HepG2 (cell line): ENCODE measurements around the gene SBNO2. TPM values are rescaled to one million over a fixed set of nuclear protein-coding genes. Genes with fewer than 3 reads are reported as not detected.
A peak's percentile ranks its signal among the peaks of the same experiment; 100 is the strongest.

ENCODE experiments used
- ATAC-seq: fragments of 200-7000 bp; cut with Tn5 transposase; 3 replicates; pipeline ENCODE4 v1.9.1; 2020; ENCODE audit warnings: mild to moderate bottlenecking, moderate library complexity
- BruUV-seq: library from RNA; stranded (reverse); fragments of 400-500 nt; replicated peaks from 2 replicates; lab custom pipeline; 2021; lab: Mats Ljungman, UMichigan
- CTCF ChIA-PET: fragments of 300-600 bp; formaldehyde crosslinking; extraction: SDS; loops from one replicate; lab custom pipeline; 2021; ENCODE audit warnings: low total read pairs, inconsistent platforms, low intra/inter-chr PET ratio; lab: Yijun Ruan, JAX
- POLR2A ChIA-PET: fragments of 350-600 bp; sonication (Branson Sonifier 250); formaldehyde crosslinking; loops from one replicate; lab custom pipeline; 2020; ENCODE audit warnings: antibody characterized with exemption, inconsistent platforms; lab: Yijun Ruan, JAX
- DNase-seq: peaks from one replicate; pipeline ENCODE4 v3.0.0-alpha.2; 2015; ENCODE audit warnings: low spot score
- FAIRE-seq: peaks from 3 replicates; lab custom pipeline; 2011; peaks lifted over from hg19 to GRCh38; lab: Jason Lieb, UNC
- H2AFZ ChIP-seq: one replicate; pipeline ENCODE4 v1.6.1; 2011; ENCODE audit warnings: low read length, inconsistent platforms
- H3K27ac ChIP-seq: fragments of 300-600 bp; 3 replicates; pipeline ENCODE4 v1.8.0; 2011; ENCODE audit warnings: mixed run types, mild to moderate bottlenecking, mixed read lengths, low read length, inconsistent platforms; ENCODE audit not compliant: insufficient read depth; ENCODE audit errors: extremely low read length
- H3K27me3 ChIP-seq, 2 experiments: fragments of 200-600 bp in 1 of 2; 2 replicates in 1 of 2; 3 replicates in 1 of 2; pipeline versions ENCODE4 v1.6.0 to v1.8.0; 2011; ENCODE audit warnings: low read length in 2 of 2, mild to moderate bottlenecking in 2 of 2, moderate library complexity in 2 of 2, inconsistent platforms in 1 of 2; ENCODE audit not compliant: insufficient read depth in 2 of 2, control insufficient read depth in 1 of 2
- H3K36me3 ChIP-seq, 2 experiments: fragments of 200-600 bp in 1 of 2; replicated peaks in 1 of 2; 2 replicates in 1 of 2; 3 replicates in 1 of 2; pipeline versions ENCODE4 v1.5.1 to v1.8.0; 2011; ENCODE audit warnings: low read length in 2 of 2, inconsistent platforms in 1 of 2; ENCODE audit not compliant: insufficient read depth in 2 of 2, control insufficient read depth in 1 of 2
- H3K4me1 ChIP-seq: 2 replicates; pipeline ENCODE4 v1.5.1; 2012; ENCODE audit warnings: low read length, inconsistent platforms; ENCODE audit not compliant: insufficient read depth
- H3K4me2 ChIP-seq: 2 replicates; pipeline ENCODE4 v1.6.0; 2011; ENCODE audit warnings: low read depth, low read length, inconsistent platforms
- H3K4me3 ChIP-seq, 3 experiments: fragments of 200-600 bp in 1 of 3; sonication (generic), shearing (Covaris generic) in 1 of 3; replicated peaks in 1 of 3; 2 replicates each; pipeline ENCODE4 v1.5.1; 2011 to 2016; ENCODE audit warnings: low read length in 3 of 3, inconsistent platforms in 2 of 3, low read depth in 2 of 3, mild to moderate bottlenecking in 2 of 3, control low read depth in 1 of 3, mixed read lengths in 1 of 3; ENCODE audit not compliant: insufficient read depth in 1 of 3
- H3K79me2 ChIP-seq: one replicate; pipeline ENCODE4 v1.6.1; 2011; ENCODE audit warnings: low read length, inconsistent platforms; ENCODE audit not compliant: insufficient read depth
- H3K9ac ChIP-seq: 2 replicates; pipeline ENCODE4 v1.6.0; 2011; ENCODE audit warnings: mild to moderate bottlenecking, low read depth, low read length, inconsistent platforms; ENCODE audit not compliant: insufficient read depth
- H3K9me3 ChIP-seq: 2 replicates; pipeline ENCODE4 v1.5.1; 2012; ENCODE audit warnings: mild to moderate bottlenecking, low read length
- H4K20me1 ChIP-seq: 2 replicates; pipeline ENCODE4 v1.6.0; 2011; ENCODE audit warnings: inconsistent platforms, mild to moderate bottlenecking, low read length, moderate library complexity; ENCODE audit not compliant: insufficient read depth
- AGO2 ChIP-seq: fragments of 200-400 bp; formaldehyde crosslinking; optimal IDR thresholded peaks from 2 replicates; pipeline ENCODE3; 2017; ENCODE audit warnings: mild to moderate bottlenecking, low read depth, low read length, moderate library complexity
- FLYWCH1 ChIP-seq: sonication (generic); formaldehyde crosslinking; IDR thresholded peaks from 2 replicates; pipeline ENCODE4 v1.8.1; 2023; ENCODE audit warnings: mild to moderate bottlenecking, missing genetic modification reagents
- RBM22 ChIP-seq: fragments of 200-400 bp; formaldehyde crosslinking; optimal IDR thresholded peaks from 2 replicates; pipeline ENCODE3; 2017; ENCODE audit warnings: mild to moderate bottlenecking, low read length, moderate library complexity
- TEAD2 ChIP-seq: sonication (generic); formaldehyde crosslinking; IDR thresholded peaks from 2 replicates; pipeline ENCODE4 v1.9.0; 2021; ENCODE audit warnings: missing genetic modification reagents
- WGBS: methylation state at CpG from one replicate; pipeline ENCODE4 v1.1.6; 2017; ENCODE audit warnings: low lambda C conversion rate; 5-methylcytosine and 5-hydroxymethylcytosine counted together
- in situ Hi-C: cut with HindIII; loops from 2 replicates; pipeline ENCODE4 v1.10.0; 2017; ENCODE audit warnings: low pct_unique_long_range_greater_than_20kb; ENCODE audit not compliant: extremely low pct_ligation_motif_present
- intact Hi-C: fragments of 100-400 bp; cut with micrococcal nuclease; formaldehyde crosslinking; loops from one replicate; pipeline ENCODE4 v1.10.0; 2022; ENCODE audit not compliant: unreplicated experiment
- polyA plus RNA-seq, 8 experiments: library from polyadenylated mRNA; depleted of rRNA in 3 of 8; stranded (reverse) in 7 of 8; unstranded in 1 of 8; fragments of >200 nt; fragmentation: Illumina TruSeq in 4 of 8; extraction: Trizol in 4 of 8; gene quantifications; 2 replicates each; pipeline versions ENCODE4 v1.2.1 to v1.2.3, GENCODE V29; 2011 to 2016; ENCODE audit warnings: low read depth in 4 of 8, missing spikeins in 1 of 8, mixed read lengths in 1 of 8; ENCODE audit not compliant: insufficient read depth in 1 of 8
- total RNA-seq, 5 experiments: library from RNA; depleted of rRNA; stranded (reverse); fragments of >200 nt; fragmentation: Illumina TruSeq; extraction: Trizol; gene quantifications; 2 replicates each; pipeline ENCODE4 v1.2.3, GENCODE V29; 2016; ENCODE audit warnings: low read depth in 1 of 5

SBNO2 gene
- total and polyA plus RNA-seq, 2 of the 13 experiments (the other 11 are each of a cell fraction or from before 2014, with no cell fraction given): 8.6 to 10.4 TPM

DNA sequence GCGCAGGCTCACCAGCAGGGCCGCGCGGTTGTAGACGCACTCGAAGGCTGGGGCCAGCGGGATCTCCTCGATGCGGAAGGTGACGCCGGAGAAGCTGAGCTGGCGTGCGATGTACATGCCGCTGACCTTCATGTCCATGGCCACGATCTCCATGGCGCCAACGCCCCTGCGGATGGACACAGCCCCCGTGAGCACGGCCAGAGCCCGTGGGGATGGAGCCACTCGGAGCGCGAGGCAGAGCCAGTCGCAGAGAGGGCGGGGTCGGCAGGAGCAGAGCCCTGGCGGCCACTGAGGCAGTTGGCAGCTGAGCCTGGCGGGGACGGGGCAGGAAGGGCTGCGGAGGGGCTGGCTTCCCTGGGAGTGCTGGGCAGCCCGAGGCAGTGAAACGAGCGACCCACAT, 55.1 kb downstream of the SBNO2 start:
- CTCF ChIA-PET: no interaction called here
- H3K36me3 ChIP-seq: peaks cover 21 to 44% of the 10 kb centered on the region in 2 experiments; a peak in 4 of 5 replicates
- in situ Hi-C loops: loop anchor here (5.0 kb wide), 1 partner anchor 33 kb away; no protein-coding TSS in a partner anchor

DNA sequence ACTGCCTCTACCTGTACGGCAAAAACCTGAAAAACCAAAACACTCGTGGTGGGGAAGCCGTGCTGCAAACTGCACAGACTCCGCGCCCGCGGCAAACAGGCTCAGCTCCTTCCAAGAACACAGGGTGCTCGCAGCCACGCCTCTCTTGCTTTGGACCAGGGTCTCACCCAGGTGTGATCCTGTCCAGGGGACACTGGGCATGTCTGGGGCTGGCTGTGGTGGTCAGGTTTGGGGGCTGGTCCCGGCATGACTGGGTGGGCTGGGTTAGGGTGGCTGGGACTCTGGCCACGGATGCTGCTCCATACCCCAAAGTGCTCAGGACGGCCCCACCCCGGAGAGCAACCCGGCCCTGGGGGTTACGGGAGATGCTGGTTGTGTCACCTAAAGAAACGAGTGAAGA, 56.4 kb downstream of the SBNO2 start:
- CTCF ChIA-PET: no interaction called here
- in situ Hi-C loops: loop anchor here (5.0 kb wide), 1 partner anchor 35 kb away; no protein-coding TSS in a partner anchor
- FAIRE-seq: no peak

More for the DNA sequence above, 55.1 kb downstream of the SBNO2 start:
- H3K4me1 ChIP-seq: peaks cover 3% of the 10 kb centered on the region
- TF ChIP-seq AGO2 (peak; percentile 40), RBM22 (peak; percentile 33), TEAD2 (no peak)
- ATAC-seq: no peak
- POLR2A ChIA-PET: no interaction called here
- H3K4me2 ChIP-seq: no peak overlapping the region
- DNase-seq: no peak
- WGBS: 95% methylated on average over 30 of the region's 34 CpGs
- no peak overlapping the region for H3K9ac ChIP-seq
- BruUV-seq: no TSS peak
- intact Hi-C loops: no loop called here
- no peak overlapping the region for H2AFZ ChIP-seq
- H3K79me2 ChIP-seq: no peaks in the 10 kb centered on the region
- no peak for FAIRE-seq
- no peaks in the 10 kb centered on the region; a peak in 1 of 5 replicates for H3K27me3 ChIP-seq
- H3K4me3 ChIP-seq: no peak overlapping the region
- H4K20me1 ChIP-seq: no peaks in the 10 kb centered on the region
- no peaks in the 10 kb centered on the region for H3K9me3 ChIP-seq
- no peak overlapping the region for H3K27ac ChIP-seq

More for the DNA sequence above, 56.4 kb downstream of the SBNO2 start:
- no peak for DNase-seq
- Histone ChIP-seq H3K79me2 (no peaks in the 10 kb centered on the region), H3K9ac (no peak overlapping the region), H3K36me3 (peaks cover 16 to 32% of the 10 kb centered on the region in 2 experiments; a peak in 4 of 5 replicates), H3K9me3 (no peaks in the 10 kb centered on the region), H4K20me1 (no peaks in the 10 kb centered on the region), H3K27me3 (no peaks in the 10 kb centered on the region; a peak in 1 of 5 replicates), H2AFZ (no peak overlapping the region), H3K4me1 (peaks cover 15% of the 10 kb centered on the region), H3K27ac (no peak overlapping the region), H3K4me2 (no peak overlapping the region), H3K4me3 (no peak overlapping the region)
- intact Hi-C loops: no loop called here
- ATAC-seq: no peak
- peak; percentile 6 for TF ChIP-seq AGO2
- TF ChIP-seq FLYWCH1 (CRISPR knock-in tag): no peak
- WGBS: 91% methylated on average over 11 of the region's 16 CpGs
- POLR2A ChIA-PET: no interaction called here
- BruUV-seq: no TSS peak
